Lower leg skin (tissue), 3 donors: ENCODE results near the gene TRANK1.

Experiments
- POLR2A ChIP-seq, 2 donors: fragments of 450-650 bp; IDR thresholded peaks; one replicate each; pipeline ENCODE4 v1.6.1; 2016 to 2017; ENCODE audit warnings: antibody characterized with exemption in 2 of 2, mild to moderate bottlenecking in 1 of 2, moderate library complexity in 1 of 2
- TF ChIP-seq, protein P1 (sequence below), 3 donors: fragments of 450-650 bp; IDR thresholded peaks; one replicate each; pipeline ENCODE4 v1.5.1; 2016; ENCODE audit warnings: antibody characterized with exemption in 3 of 3, mild to moderate bottlenecking in 3 of 3, moderate library complexity in 2 of 3

DNA sequence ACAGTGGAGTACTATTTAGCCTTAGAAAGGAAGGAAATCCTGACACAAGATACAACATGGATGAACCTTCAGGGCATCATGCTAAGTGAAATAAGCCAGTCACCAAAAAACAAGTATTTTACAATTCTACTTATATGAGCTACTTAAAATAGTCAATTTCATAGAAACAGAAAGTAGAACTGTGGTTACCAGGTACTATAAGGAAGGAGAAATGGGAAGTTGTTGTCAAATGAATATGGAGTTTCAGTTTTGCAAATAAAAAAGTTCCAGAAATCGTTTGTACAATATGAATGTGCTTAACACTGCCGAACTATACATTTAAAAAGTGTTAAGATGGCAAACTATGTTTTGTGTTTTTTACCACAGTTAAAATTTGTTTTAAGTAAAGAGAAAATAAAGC, 26.8 kb downstream of the TRANK1 start:
- TF ChIP-seq, protein P1, sequence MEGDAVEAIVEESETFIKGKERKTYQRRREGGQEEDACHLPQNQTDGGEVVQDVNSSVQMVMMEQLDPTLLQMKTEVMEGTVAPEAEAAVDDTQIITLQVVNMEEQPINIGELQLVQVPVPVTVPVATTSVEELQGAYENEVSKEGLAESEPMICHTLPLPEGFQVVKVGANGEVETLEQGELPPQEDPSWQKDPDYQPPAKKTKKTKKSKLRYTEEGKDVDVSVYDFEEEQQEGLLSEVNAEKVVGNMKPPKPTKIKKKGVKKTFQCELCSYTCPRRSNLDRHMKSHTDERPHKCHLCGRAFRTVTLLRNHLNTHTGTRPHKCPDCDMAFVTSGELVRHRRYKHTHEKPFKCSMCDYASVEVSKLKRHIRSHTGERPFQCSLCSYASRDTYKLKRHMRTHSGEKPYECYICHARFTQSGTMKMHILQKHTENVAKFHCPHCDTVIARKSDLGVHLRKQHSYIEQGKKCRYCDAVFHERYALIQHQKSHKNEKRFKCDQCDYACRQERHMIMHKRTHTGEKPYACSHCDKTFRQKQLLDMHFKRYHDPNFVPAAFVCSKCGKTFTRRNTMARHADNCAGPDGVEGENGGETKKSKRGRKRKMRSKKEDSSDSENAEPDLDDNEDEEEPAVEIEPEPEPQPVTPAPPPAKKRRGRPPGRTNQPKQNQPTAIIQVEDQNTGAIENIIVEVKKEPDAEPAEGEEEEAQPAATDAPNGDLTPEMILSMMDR (IDR thresholded peaks at IDR 0.05), result no peak
- TF ChIP-seq POLR2A (IDR thresholded peaks at IDR 0.05), result no peak
